ENCODE results near the gene NEDD4. TPM values are rescaled to one million over a fixed set of nuclear protein-coding genes. Genes with fewer than 3 reads are reported as not detected.
"Not testable (repeated sequence)": the region's sequence is repeated elsewhere in the genome, so short reads cannot be mapped to it uniquely, and the experiment has no call there.

Gene NEDD4
- total and polyA plus RNA-seq, 5 donors = 2.6 to 11.6 (median 8.8) TPM

DNA sequence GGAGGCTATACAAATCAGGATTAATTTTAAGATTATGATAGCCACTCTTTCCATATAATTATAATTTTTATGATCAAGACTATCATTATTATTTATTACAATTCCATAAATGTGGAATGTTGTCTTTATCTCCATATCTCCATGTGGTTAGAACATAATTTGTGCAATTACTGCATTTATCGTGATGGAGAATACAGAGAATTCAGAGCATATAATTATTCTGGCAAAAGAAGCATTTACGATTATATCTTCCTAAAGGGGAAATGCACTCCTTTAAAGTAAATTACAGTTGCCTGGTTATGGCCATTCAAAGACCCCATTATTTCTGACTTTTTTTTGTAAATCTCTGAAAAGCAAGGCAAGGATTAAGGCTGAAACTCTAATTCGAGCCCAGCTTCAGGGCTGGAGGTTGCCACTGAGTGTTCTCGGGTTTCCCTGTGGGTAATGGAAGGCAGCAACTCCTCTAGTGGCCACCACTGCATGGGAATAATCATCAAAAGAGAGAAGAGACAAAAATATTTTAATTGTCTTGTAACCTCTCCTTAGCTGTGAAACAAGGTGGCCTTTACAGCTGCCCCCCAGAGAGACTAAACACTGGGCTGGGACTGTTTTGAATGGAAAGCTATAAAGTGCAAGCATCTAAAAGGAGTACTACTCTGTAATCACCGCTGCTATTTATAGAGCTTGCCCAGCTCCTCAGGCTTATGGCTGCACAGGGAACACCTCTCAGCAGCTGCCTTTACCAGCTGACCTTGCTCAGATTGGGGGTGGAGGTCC lies 190.6 kb downstream of the NEDD4 start:
- Histone ChIP-seq H3K27me3 (ENCODE audit: control insufficient read depth, insufficient read depth) (no peaks in the 10 kb centered on the region), H3K9me3 (ENCODE audit: control insufficient read depth, low read length) (no peaks in the 10 kb centered on the region), H3K27ac (ENCODE audit: low read length) (no peak overlapping the region), H3K4me1 (ENCODE audit: control insufficient read depth, insufficient read depth, low read length) (no peaks in the 10 kb centered on the region), H3K4me3 (ENCODE audit: low read length) (no peak overlapping the region)
- ATAC-seq = peak in 1 of 2 donors; percentile 40
- no peak for DNase-seq
- 72% methylated on average over 5 of the region's 5 CpGs for WGBS
- intact Hi-C loops (cut with DNase I) = no loop called here

DNA sequence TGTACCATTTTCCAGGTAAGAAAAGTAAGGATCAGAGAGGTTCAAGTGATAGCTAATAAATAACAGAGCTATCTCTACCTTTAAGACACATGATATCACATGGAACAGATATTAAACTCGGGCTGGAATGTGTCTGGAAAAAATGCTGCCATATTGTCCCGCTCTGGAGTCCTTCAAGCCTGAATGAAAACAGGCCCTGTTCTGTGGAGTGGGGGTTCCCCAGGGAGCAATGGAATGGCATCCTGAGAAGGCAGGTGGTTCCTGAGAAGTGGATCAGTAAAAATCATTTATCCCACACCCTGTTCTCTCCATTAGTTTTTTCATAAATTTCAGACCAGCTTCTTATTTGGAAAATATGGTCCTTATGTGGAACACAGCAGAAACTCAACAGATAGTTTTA lies 193.2 kb downstream of the NEDD4 start:
- no peak for DNase-seq
- no peaks in the 10 kb centered on the region for H3K27me3 ChIP-seq (ENCODE audit: control insufficient read depth, insufficient read depth)
- no peak overlapping the region for H3K27ac ChIP-seq (ENCODE audit: low read length)
- no peaks in the 10 kb centered on the region for H3K4me1 ChIP-seq (ENCODE audit: control insufficient read depth, insufficient read depth, low read length)
- no peaks in the 10 kb centered on the region for H3K9me3 ChIP-seq (ENCODE audit: control insufficient read depth, low read length)
- intact Hi-C loops (cut with DNase I) = no loop called here
- ATAC-seq = no peak
- no peak overlapping the region for H3K4me3 ChIP-seq (ENCODE audit: low read length)
- WGBS = 72% methylated on average over 2 of the region's 2 CpGs

DNA sequence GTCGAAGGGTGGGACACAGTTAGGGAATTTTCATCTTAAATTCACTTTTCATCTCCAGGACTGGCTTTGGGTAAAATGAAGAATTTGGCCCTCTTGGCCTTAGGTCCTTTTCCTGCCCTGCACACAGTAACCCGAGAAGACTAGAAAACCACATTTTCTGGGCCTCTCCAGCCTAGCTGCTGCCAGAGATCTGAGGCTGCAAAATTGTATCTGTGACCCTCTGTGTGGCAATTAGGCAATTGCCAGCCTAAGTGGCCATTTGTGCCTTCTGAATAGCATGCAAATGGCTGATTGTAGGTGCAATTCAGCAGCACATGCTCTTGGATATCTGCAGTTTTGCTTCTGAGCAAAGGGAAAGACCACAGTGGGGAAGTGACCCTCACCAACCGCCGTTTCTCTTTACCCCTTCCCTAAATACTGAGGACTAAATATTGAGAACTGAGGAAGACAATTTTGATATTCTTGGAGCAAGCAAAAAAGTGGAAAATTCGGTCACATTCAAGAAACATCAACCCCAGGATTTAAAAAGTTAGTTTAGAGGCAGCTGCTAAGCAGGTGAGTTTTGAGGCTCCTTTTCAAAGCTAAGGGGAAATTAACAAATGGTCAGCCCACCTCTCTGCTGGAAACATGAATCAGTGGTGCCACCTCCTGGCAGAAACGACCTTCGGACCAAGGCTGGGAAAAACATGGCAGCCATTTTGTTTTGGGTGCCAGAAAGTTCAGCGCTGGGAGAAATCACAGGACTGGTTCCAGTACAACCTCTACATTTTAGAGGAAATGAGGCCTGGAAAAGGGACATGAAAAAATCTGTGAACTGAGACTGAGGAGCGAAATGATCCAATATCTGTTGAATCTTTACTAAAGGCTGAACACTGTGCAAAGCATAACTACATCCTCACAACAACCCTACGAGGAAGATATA lies 193.9 kb downstream of the NEDD4 start:
- DNase-seq (peak in 1 of 3 donors; percentile 61), ATAC-seq (no peak)
- Histone ChIP-seq H3K9me3 (ENCODE audit: control insufficient read depth, low read length) (no peaks in the 10 kb centered on the region), H3K4me3 (ENCODE audit: low read length) (no peak overlapping the region), H3K4me1 (ENCODE audit: control insufficient read depth, insufficient read depth, low read length) (no peaks in the 10 kb centered on the region), H3K27me3 (ENCODE audit: control insufficient read depth, insufficient read depth) (no peaks in the 10 kb centered on the region), H3K27ac (ENCODE audit: low read length) (no peak overlapping the region)
- intact Hi-C loops (cut with DNase I) = no loop called here
- whole genome bisulfite sequencing = 49% methylated on average over 10 of the region's 10 CpGs

DNA sequence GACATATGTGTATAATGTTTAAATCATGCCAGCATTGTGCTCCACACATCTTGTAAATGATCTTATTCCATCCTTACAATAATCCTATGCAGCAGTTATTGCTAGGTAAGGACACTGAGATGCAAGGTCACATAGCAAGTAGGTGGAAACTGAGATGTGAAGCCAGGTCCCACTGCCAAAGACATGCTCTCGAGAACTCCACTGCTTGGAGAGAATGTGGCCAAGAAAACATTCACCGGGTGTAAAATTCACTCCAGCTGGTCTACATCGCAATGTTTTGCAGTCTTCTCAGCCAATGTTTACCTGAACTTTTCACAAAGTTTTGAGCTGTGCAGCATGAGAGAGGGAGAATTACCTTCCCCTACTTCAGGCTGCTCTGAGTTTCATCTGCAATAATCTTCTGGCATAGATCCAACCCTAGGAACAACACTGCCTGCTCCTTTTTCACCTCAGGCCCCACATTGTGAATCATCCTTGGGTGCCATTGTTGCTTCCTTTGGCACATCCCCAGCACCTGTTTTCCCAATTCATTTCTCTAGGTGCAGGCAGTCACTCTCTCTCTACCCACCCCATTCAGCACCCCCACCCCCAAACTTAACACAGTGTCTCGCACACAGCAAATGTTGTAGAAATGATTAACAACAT lies 197.0 kb downstream of the NEDD4 start:
- intact Hi-C loops (cut with DNase I) = no loop called here
- no peak for ATAC-seq

DNA sequence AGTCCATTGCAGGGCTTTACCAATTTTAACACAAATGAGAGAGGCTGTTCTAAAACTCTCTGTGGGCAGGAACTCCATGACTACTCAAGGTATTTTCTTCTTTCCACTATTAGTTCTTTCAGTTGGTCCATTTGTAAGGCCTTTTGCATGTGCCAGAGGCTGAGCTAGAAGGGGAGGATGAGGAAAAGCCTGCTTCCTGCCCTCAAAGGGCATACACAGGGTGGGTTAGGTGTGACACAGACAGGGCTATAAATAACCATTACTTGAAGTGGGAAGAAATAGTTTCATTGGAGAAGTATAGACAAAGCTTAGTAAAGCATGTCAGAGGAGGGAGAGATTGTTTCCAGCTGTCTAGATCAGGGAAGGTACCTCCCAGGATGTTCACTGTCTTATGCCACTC lies 198.4 kb downstream of the NEDD4 start:
- ATAC-seq = no peak
- Histone ChIP-seq H3K9me3 (ENCODE audit: control insufficient read depth, low read length) (peaks cover 2% of the 10 kb centered on the region), H3K27me3 (ENCODE audit: control insufficient read depth, insufficient read depth) (no peaks in the 10 kb centered on the region), H3K27ac (ENCODE audit: low read length) (no peak overlapping the region), H3K4me3 (ENCODE audit: low read length) (no peak overlapping the region), H3K4me1 (ENCODE audit: control insufficient read depth, insufficient read depth, low read length) (no peaks in the 10 kb centered on the region)
- intact Hi-C loops (cut with DNase I) = no loop called here
- no peak for DNase-seq

More for the DNA sequence above, 197.0 kb downstream of the NEDD4 start:
- Histone ChIP-seq H3K27me3 (ENCODE audit: control insufficient read depth, insufficient read depth) (no peaks in the 10 kb centered on the region), H3K9me3 (ENCODE audit: control insufficient read depth, low read length) (peaks cover 2% of the 10 kb centered on the region), H3K4me3 (ENCODE audit: low read length) (no peak overlapping the region), H3K27ac (ENCODE audit: low read length) (no peak overlapping the region), H3K4me1 (ENCODE audit: control insufficient read depth, insufficient read depth, low read length) (no peaks in the 10 kb centered on the region)
- DNase-seq = no peak
- 68% methylated on average over 4 of the region's 4 CpGs for WGBS

DNA sequence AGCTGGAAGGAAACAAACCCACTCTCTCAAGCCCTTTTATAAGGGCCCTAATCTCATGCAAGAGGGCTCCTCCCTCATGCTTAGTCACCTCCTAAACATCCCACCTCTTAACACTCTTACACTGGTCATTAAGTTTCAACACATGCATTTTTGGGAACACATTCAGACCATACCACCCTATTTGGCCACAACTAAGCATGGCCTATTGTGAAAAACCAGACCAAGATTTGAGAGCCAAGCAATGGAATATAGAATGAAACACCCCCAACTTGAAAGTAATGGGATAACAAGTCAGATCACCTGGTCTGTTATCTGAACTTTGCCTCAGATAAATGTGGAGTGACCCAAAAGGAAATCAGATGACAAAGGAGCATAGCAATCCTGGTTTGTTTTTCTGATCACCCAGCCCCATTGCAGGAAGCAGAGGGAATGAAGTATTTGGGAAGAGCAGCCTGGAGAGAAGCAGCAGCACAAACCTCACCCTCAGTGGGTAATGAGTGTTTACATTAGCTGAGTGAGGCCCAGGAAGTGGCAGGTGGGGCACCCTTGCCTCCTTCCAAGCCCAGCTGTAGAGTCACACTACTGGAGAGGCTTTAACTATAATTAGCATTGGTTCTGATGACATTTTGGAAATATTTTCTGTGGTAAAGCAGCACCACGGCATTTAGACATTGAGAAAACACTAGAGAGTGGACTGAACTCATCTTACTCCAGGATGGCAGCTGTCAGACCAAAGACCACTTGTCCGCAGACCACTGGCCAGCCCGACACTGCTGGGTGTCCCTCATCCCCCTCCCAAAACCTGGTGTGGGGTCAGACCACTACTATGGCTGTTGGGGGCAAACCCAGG lies 201.6 kb downstream of the NEDD4 start:
- Histone ChIP-seq H3K4me1 (ENCODE audit: control insufficient read depth, insufficient read depth, low read length) (no peaks in the 10 kb centered on the region), H3K27ac (ENCODE audit: low read length) (no peak overlapping the region)
- no peak for ATAC-seq

DNA sequence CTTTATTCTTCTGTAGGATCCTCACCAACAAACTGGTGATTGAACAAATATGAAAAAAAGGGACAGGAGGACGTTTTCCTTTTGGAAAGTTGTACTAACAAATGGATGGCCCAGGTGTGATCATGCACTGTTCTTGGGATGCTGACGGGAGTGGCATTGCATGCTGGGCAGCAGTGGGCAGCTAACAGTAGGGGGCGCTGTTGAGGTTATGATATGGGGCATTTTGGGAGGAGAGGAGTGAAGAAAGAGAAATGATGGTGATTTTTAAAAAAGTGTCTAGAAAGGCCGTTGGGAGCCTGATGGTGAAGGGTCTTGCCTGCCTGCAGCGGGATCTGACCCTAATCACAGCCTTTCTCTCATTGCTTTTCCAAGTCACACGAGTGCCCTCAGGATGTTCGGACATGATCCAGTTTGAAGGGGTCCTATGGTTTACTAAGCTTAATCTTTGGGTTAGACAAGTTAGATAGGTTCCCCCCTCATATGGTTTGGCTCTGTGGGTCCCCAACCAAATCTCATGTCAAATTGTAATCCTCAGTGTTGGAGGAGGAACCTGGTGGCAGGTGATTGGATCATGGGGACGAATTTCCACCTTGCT lies 204.2 kb downstream of the NEDD4 start:
- Histone ChIP-seq H3K4me3 (ENCODE audit: low read length) (no peak overlapping the region), H3K4me1 (ENCODE audit: control insufficient read depth, insufficient read depth, low read length) (no peaks in the 10 kb centered on the region), H3K27ac (ENCODE audit: low read length) (no peak overlapping the region), H3K9me3 (ENCODE audit: control insufficient read depth, low read length) (peaks cover under 1% of the 10 kb centered on the region), H3K27me3 (ENCODE audit: control insufficient read depth, insufficient read depth) (no peaks in the 10 kb centered on the region)
- peak in 2 of 3 donors; percentile 28 to 73 for DNase-seq
- WGBS = 83% methylated on average over 8 of the region's 8 CpGs
- no peak for ATAC-seq
- intact Hi-C loops (cut with DNase I) = no loop called here

More for the DNA sequence above, 201.6 kb downstream of the NEDD4 start:
- Histone ChIP-seq H3K4me3 (ENCODE audit: low read length) (no peak overlapping the region), H3K27me3 (ENCODE audit: control insufficient read depth, insufficient read depth) (no peaks in the 10 kb centered on the region), H3K9me3 (ENCODE audit: control insufficient read depth, low read length) (peaks cover 2% of the 10 kb centered on the region)
- intact Hi-C loops (cut with DNase I) = no loop called here
- DNase-seq = no peak
- 90% methylated on average over 3 of the region's 3 CpGs for WGBS

DNA sequence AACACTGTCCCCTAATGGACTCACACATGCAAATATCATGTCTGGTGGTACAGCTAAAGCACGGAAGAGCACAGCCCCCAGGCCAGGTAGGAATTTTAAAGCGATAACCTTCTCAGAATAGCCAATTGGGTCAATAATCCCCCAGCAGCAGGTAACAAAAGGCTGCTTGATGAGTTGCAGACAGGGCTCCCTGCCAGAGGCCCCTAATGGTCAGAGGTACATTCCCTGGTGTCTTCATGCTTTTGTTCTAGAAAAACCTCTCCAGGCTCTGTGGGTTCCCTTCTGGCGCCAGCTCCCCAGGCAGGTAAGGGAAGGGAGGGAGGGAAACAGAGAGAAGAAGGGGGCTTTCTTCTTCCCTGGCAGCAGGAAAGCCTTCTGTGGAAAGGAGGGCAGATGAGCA lies 207.1 kb downstream of the NEDD4 start:
- Histone ChIP-seq H3K4me3 (ENCODE audit: low read length) (no peak overlapping the region), H3K4me1 (ENCODE audit: control insufficient read depth, insufficient read depth, low read length) (no peaks in the 10 kb centered on the region), H3K27me3 (ENCODE audit: control insufficient read depth, insufficient read depth) (no peaks in the 10 kb centered on the region), H3K9me3 (ENCODE audit: control insufficient read depth, low read length) (no peaks in the 10 kb centered on the region), H3K27ac (ENCODE audit: low read length) (no peak overlapping the region)
- intact Hi-C loops (cut with DNase I) = no loop called here
- ATAC-seq = no peak
- 81% methylated on average over 3 of the region's 3 CpGs for WGBS
- DNase-seq = no peak

DNA sequence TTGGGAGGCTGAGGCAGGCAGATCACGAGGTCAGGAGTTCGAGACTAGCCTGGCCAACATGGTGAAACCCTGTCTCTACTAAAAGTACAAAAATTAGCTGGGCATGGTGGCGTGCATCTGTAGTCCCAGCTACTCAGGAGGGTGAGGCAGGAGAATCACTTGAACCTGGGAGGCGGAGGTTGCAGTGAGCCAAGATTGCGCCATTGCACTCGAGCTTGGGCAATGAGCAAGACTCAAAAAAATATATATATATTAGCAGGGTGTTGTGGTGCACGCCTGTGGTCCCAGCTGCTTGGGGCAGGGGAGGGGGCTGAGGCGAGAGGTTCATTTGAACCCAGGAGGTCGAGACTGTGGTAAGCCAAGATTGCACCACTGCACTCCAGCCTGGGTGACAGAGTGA lies 207.8 kb downstream of the NEDD4 start:
- H3K27me3 ChIP-seq (ENCODE audit: control insufficient read depth, insufficient read depth); intact Hi-C loops (cut with DNase I); H3K4me3 ChIP-seq (ENCODE audit: low read length); DNase-seq; H3K27ac ChIP-seq (ENCODE audit: low read length); H3K4me1 ChIP-seq (ENCODE audit: control insufficient read depth, insufficient read depth, low read length); ATAC-seq; H3K9me3 ChIP-seq (ENCODE audit: control insufficient read depth, low read length): not testable (repeated sequence)
- 90% methylated on average over 9 of the region's 9 CpGs for WGBS

DNA sequence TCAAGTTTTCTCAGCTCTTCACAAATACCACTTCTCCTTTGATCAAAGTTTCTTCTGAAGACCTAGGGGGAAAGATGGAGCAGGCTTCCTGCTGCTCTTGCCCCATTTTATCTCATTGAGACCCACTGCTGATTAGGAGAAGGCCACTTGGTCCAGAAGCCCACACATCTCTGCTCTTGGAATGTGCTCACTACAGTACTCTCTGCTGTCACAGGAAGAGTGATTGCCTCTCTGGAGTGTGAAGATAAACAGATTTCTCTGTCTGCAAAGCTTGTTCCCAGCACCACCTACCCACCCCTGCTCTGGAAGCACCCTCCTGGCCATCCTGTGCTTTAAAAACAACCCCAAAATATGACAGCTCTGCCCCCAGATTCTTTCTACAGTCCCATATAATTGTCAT lies 209.1 kb downstream of the NEDD4 start:
- Histone ChIP-seq H3K9me3 (ENCODE audit: control insufficient read depth, low read length) (no peaks in the 10 kb centered on the region), H3K27me3 (ENCODE audit: control insufficient read depth, insufficient read depth) (no peaks in the 10 kb centered on the region), H3K4me3 (ENCODE audit: low read length) (no peak overlapping the region), H3K4me1 (ENCODE audit: control insufficient read depth, insufficient read depth, low read length) (no peaks in the 10 kb centered on the region), H3K27ac (ENCODE audit: low read length) (no peak overlapping the region)
- DNase-seq (no peak), ATAC-seq (no peak)
- intact Hi-C loops (cut with DNase I) = no loop called here
